ENCODE data around the gene BRSK1. TPM values are rescaled to one million over a fixed set of nuclear protein-coding genes. Genes with fewer than 3 reads are reported as not detected.

The BRSK1 gene
- total and polyA plus RNA-seq, 2 of the 13 experiments (the other 11 are each of a cell fraction or from before 2014, with no cell fraction given) = 0.18 to 1.2 TPM

DNA sequence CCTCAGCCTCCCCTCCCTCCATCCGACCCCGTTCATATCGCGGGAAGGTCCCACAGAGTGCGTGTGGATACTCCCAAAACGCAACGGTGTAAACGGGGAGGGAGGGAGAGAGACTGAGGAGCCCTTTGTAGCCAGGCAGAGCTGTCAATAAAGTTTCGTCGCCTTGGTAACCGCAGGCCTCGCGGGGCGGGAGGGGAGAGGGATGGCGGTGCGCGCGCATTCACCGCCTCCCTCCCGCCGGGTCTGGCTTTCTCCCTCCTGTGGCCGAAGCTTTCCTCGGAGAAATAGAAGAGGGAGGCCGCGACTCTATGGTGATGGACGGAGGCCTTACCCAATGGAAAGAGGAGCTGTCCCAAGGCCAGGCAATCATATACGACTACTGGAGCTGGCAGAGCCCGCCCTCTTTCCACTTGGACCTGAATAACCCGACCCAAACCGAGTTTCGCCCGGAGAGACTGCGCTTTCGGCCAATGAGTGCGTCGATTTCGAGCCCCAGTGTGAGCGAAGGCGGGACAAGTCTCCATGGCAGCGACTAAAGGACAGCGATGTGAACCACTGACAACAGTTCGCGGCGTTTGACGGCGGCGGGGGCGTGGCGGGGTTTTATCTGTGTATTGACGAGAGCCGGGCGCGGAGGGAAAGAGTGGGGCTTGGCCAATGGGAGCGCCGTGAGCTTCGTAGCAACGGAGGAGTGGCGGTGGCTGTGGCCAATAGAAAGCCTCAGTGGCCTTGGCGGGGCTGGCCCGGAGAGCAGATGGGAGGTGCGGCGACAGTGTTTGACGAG lies 55.5 kb downstream of the BRSK1 start, which contains the start of gene KMT5C (continued):
- TF ChIP-seq, protein P1, sequence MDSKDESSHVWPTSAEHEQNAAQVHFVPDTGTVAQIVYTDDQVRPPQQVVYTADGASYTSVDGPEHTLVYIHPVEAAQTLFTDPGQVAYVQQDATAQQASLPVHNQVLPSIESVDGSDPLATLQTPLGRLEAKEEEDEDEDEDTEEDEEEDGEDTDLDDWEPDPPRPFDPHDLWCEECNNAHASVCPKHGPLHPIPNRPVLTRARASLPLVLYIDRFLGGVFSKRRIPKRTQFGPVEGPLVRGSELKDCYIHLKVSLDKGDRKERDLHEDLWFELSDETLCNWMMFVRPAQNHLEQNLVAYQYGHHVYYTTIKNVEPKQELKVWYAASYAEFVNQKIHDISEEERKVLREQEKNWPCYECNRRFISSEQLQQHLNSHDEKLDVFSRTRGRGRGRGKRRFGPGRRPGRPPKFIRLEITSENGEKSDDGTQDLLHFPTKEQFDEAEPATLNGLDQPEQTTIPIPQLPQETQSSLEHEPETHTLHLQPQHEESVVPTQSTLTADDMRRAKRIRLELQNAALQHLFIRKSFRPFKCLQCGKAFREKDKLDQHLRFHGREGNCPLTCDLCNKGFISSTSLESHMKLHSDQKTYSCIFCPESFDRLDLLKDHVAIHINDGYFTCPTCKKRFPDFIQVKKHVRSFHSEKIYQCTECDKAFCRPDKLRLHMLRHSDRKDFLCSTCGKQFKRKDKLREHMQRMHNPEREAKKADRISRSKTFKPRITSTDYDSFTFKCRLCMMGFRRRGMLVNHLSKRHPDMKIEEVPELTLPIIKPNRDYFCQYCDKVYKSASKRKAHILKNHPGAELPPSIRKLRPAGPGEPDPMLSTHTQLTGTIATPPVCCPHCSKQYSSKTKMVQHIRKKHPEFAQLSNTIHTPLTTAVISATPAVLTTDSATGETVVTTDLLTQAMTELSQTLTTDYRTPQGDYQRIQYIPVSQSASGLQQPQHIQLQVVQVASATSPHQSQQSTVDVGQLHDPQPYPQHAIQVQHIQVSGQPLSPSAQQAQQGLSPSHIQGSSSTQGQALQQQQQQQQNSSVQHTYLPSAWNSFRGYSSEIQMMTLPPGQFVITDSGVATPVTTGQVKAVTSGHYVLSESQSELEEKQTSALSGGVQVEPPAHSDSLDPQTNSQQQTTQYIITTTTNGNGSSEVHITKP (CRISPR knock-in tag; IDR thresholded peaks at IDR 0.05; ENCODE audit: low read depth) = peak; percentile 26; the same call in 1 of the 2 replicates
- no peak for TF ChIP-seq ZNF296 (CRISPR knock-in tag; conservative IDR thresholded peaks at IDR 0.05)
- TF ChIP-seq ZFX (CRISPR knock-in tag; IDR thresholded peaks at IDR 0.05; ENCODE audit: low read depth) = peak; percentile 37; the same call in 1 of the 2 replicates
- no peak for TF ChIP-seq TERF1 (CRISPR knock-in tag; IDR thresholded peaks at IDR 0.05)
- TF ChIP-seq PCBP1 (IDR thresholded peaks at IDR 0.05; ENCODE audit: borderline replicate concordance, low read depth, low read length) = peak; percentile 84; the same call in 1 of the 2 replicates
- peak; percentile 84 for TF ChIP-seq RFX5 (IDR thresholded peaks at IDR 0.05; ENCODE audit: low read depth, low read length)
- 0 out of 2 replicates have a peak, but pooled peaks have one; percentile 30 for TF ChIP-seq SMAD3 (CRISPR knock-in tag; IDR thresholded peaks at IDR 0.05)
- TF ChIP-seq HMGXB4 (CRISPR knock-in tag; IDR thresholded peaks at IDR 0.05; ENCODE audit: borderline replicate concordance in 1 of 2, low read depth in 1 of 2) = peak in 1 of 2 experiments; percentile 22; a peak in 1 of 4 replicates
- TF ChIP-seq ZNF772 (CRISPR knock-in tag; IDR thresholded peaks at IDR 0.05) = peak; percentile 69; the same call in 1 of the 2 replicates
- TF ChIP-seq ZNF24 (IDR thresholded peaks at IDR 0.05) = no peak
- TF ChIP-seq ZSCAN29 (CRISPR knock-in tag; conservative IDR thresholded peaks at IDR 0.05) = peak; percentile 71; the same call in 1 of the 2 replicates
- TF ChIP-seq ZSCAN25 (CRISPR knock-in tag; IDR thresholded peaks at IDR 0.05) = peak; percentile 26; the same call in 1 of the 2 replicates
- TF ChIP-seq CEBPZ (IDR thresholded peaks at IDR 0.05; ENCODE audit: low read length) = peak; percentile 70
- TF ChIP-seq KLF12 (CRISPR knock-in tag; IDR thresholded peaks at IDR 0.05; ENCODE audit: borderline replicate concordance) = 0 out of 2 replicates have a peak, but pooled peaks have one; percentile 18
- TF ChIP-seq RFX3 (CRISPR knock-in tag; IDR thresholded peaks at IDR 0.05) = peak; percentile 89
- TF ChIP-seq HNRNPLL (IDR thresholded peaks at IDR 0.05; ENCODE audit: low read depth, low read length, poor library complexity, severe bottlenecking) = peak; percentile 67
